Fibroblast of villous mesenchyme (primary cell): ENCODE data around the gene MARCHF3. TPM values are rescaled to one million over a fixed set of nuclear protein-coding genes. Genes with fewer than 3 reads are reported as not detected.
A peak's percentile ranks its signal among the peaks of the same experiment; 100 is the strongest.
"Not testable (repeated sequence)": the region's sequence is repeated elsewhere in the genome, so short reads cannot be mapped to it uniquely, and the experiment has no call there.

Experiments used
- DNase-seq: peaks from one replicate; pipeline ENCODE4 v3.0.0-alpha.2; 2010; ENCODE audit warnings: low read depth
- H3K4me3 ChIP-seq: 2 replicates; pipeline ENCODE4 v1.5.1; 2011; ENCODE audit warnings: low read depth, mild to moderate bottlenecking, low read length
- CTCF ChIP-seq: IDR thresholded peaks from 2 replicates; pipeline ENCODE4 v1.5.1; 2012; ENCODE audit warnings: low read depth, mild to moderate bottlenecking, low read length; ENCODE audit not compliant: insufficient read depth
- total RNA-seq: library from RNA; depleted of rRNA; stranded (reverse); fragments of >200 nt; gene quantifications from 2 replicates; pipeline ENCODE4 v1.2.3, GENCODE V29; 2012

MARCHF3 gene
- total RNA-seq, 1 donor = 10.4 TPM

GRCh38 chr5:126900796-126901195, 129.6 kb downstream of the MARCHF3 start:
- no peak for DNase-seq
- H3K4me3 ChIP-seq = no peak overlapping the region
- no peak for TF ChIP-seq CTCF

GRCh38 chr5:126899476-126899875, 130.9 kb downstream of the MARCHF3 start:
- TF ChIP-seq CTCF = no peak
- H3K4me3 ChIP-seq = no peak overlapping the region
- no peak for DNase-seq

GRCh38 chr5:126897851-126898630, 132.3 kb downstream of the MARCHF3 start:
- TF ChIP-seq CTCF = no peak
- no peak for DNase-seq
- no peak overlapping the region for H3K4me3 ChIP-seq

- no peak for TF ChIP-seq CTCF
- no peak overlapping the region for H3K4me3 ChIP-seq
- no peak for DNase-seq
Measured at GRCh38 chr5:126896170-126896702, 134.1 kb downstream of the MARCHF3 start.

- H3K4me3 ChIP-seq, DNase-seq: not testable (repeated sequence)
Measured at GRCh38 chr5:126895712-126896111, 134.6 kb downstream of the MARCHF3 start.

- H3K4me3 ChIP-seq = not testable (repeated sequence)
Measured at GRCh38 chr5:126890414-126890813, 139.9 kb downstream of the MARCHF3 start.

GRCh38 chr5:126888175-126888574, 142.2 kb downstream of the MARCHF3 start:
- no peak overlapping the region for H3K4me3 ChIP-seq
- DNase-seq = no peak
- no peak for TF ChIP-seq CTCF

More at GRCh38 chr5:126890414-126890813, 139.9 kb downstream of the MARCHF3 start:
- DNase-seq = not testable (repeated sequence)

- no peak for TF ChIP-seq CTCF
- DNase-seq = peak; percentile 95
- no peak overlapping the region for H3K4me3 ChIP-seq
Measured at GRCh38 chr5:126884269-126884819, 146.0 kb downstream of the MARCHF3 start.
